Activated CD4-positive, alpha-beta T cell treated with anti-CD3 and anti-CD28 coated beads for 36 hours (primary cell): ENCODE measurements around the gene ABHD16B. TPM values are rescaled to one million over a fixed set of nuclear protein-coding genes. Genes with fewer than 3 reads are reported as not detected.
"Not testable (repeated sequence)": the region's sequence is repeated elsewhere in the genome, so short reads cannot be mapped to it uniquely, and the experiment has no call there.

Source experiments
- ATAC-seq: fragments of 200-7000 bp; cut with Tn5 transposase; one replicate; pipeline ENCODE4 v1.10.0; 2021; ENCODE audit warnings: mild to moderate bottlenecking, moderate library complexity
- CTCF ChIA-PET: fragments of 350-600 bp; sonication (Branson Sonifier 250); formaldehyde crosslinking; loops from one replicate; lab custom pipeline; 2021; ENCODE audit warnings: antibody characterized with exemption; lab: Charles Lee
- POLR2A ChIA-PET: fragments of 350-600 bp; sonication (Branson Sonifier 250); formaldehyde crosslinking; loops from one replicate; lab custom pipeline; 2021; ENCODE audit warnings: antibody characterized with exemption, inconsistent platforms; lab: Charles Lee
- DNase-seq: peaks from one replicate; pipeline ENCODE4 v3.0.0-alpha.2; 2020
- H3K27ac Mint-ChIP-seq: one replicate; pipeline ENCODE4 v1.8.0; 2021; ENCODE audit warnings: mixed read lengths
- H3K27me3 Mint-ChIP-seq: one replicate; pipeline ENCODE4 v1.8.0; 2021; ENCODE audit warnings: mixed read lengths
- H3K36me3 Mint-ChIP-seq: one replicate; pipeline ENCODE4 v1.8.0; 2021; ENCODE audit warnings: low read depth, mixed read lengths
- H3K4me1 Mint-ChIP-seq: one replicate; pipeline ENCODE4 v1.8.0; 2021; ENCODE audit warnings: mixed read lengths
- H3K4me3 Mint-ChIP-seq: one replicate; pipeline ENCODE4 v1.8.0; 2021; ENCODE audit warnings: mild to moderate bottlenecking, moderate library complexity, mixed read lengths
- H3K9me3 Mint-ChIP-seq: one replicate; pipeline ENCODE4 v1.8.0; 2021; ENCODE audit warnings: low read depth, mixed read lengths
- intact Hi-C, 2 experiments: fragments of 100-400 bp; cut with DNase I in 1 of 2; cut with micrococcal nuclease in 1 of 2; formaldehyde crosslinking; loops; one replicate each; pipeline versions ENCODE4 v1.14.2 to v1.15.1; 2022 to 2024; cut with DNase I, micrococcal nuclease
- total RNA-seq, 2 experiments: library from RNA; stranded (reverse); gene quantifications; one replicate each; pipeline ENCODE4 v1.2.3, GENCODE V29; 2021

Gene ABHD16B
- total RNA-seq, 2 experiments from 2014 or later = 0.11 to 0.16 TPM

- ATAC-seq (no peak), DNase-seq (no peak)
- Mint-ChIP-seq H3K36me3 (no peaks in the 10 kb centered on the region), H3K4me3 (no peak overlapping the region), H3K27me3 (peaks cover 29% of the 10 kb centered on the region), H3K9me3 (no peaks in the 10 kb centered on the region), H3K4me1 (peaks cover 16% of the 10 kb centered on the region), H3K27ac (no peak overlapping the region)
- CTCF ChIA-PET = interaction anchor here (0.5 kb wide), 1 partner anchor 211 kb away, joined by 3 read pairs; no protein-coding TSS in a partner anchor
- POLR2A ChIA-PET = no interaction called here
- intact Hi-C loops = no loop called here
Observed at GRCh38 chr20:63848003-63848911, 13.0 kb upstream of the ABHD16B start.

DNA sequence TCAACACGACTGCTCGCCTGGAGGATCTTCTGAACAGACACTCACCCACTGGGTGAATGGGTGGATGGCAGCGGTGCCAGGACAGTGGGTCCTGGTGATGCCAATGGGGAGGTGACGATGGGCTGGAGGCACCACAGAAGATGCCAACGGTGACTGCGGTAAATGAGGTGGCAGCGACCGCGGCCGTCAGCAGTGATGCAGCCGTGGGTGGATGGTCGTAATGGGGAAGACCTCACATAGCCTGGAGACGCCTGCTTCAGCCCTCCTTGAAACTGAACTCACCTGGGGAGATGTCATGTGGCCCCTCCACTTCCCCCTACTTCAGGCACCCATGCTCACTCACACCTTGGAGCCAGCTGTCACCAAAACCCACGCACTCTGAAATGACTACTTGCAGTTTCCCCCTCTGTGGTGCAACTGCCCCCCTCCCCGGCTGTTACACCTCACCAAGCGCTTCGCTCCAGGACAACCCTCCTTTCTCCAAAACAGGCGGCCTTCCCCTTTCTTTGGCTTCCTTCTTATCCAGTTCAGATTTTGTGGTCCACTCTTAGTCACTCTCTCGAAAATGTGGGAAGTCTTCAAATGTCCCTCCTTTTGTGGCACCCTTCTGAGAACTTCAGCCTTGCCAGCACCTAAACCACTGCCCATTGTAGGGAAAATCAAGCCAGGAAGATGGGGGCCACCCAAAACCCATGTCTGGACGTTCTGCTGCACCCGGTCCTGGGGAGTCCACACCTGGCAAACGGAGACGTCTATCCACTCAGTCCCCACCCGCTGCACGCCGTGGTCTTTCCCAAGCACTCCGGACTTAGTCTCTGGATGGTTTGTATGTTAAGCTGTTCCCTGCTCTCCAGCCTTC, 10.4 kb upstream of the ABHD16B start:
- intact Hi-C loops = loop anchor here in 1 of 2 experiments (1.0 kb wide), 1 partner anchor 22 kb away; no protein-coding TSS in a partner anchor
- Mint-ChIP-seq H3K4me1 (peaks cover 16% of the 10 kb centered on the region), H3K27ac (no peak overlapping the region), H3K36me3 (no peaks in the 10 kb centered on the region), H3K27me3 (peaks cover 15% of the 10 kb centered on the region), H3K4me3 (no peak overlapping the region), H3K9me3 (no peaks in the 10 kb centered on the region)
- ATAC-seq (peak; percentile 92), DNase-seq (peak; percentile 86)
- ChIA-PET POLR2A (no interaction called here), CTCF (interaction anchor here (1.0 kb wide), 1 partner anchor 13 kb away, joined by 3 read pairs; no protein-coding TSS in a partner anchor)

GRCh38 chr20:63851548-63851943, 9.8 kb upstream of the ABHD16B start:
- DNase-seq, H3K36me3 Mint-ChIP-seq, CTCF ChIA-PET, H3K9me3 Mint-ChIP-seq, H3K27ac Mint-ChIP-seq, ATAC-seq, H3K4me3 Mint-ChIP-seq, intact Hi-C loops, POLR2A ChIA-PET: not testable (repeated sequence)
- peaks cover 16% of the 10 kb centered on the region for H3K4me1 Mint-ChIP-seq
- H3K27me3 Mint-ChIP-seq = peaks cover 13% of the 10 kb centered on the region

GRCh38 chr20:63853733-63854068, 7.6 kb upstream of the ABHD16B start:
- ATAC-seq, H3K4me3 Mint-ChIP-seq, H3K9me3 Mint-ChIP-seq, DNase-seq, intact Hi-C loops, H3K27ac Mint-ChIP-seq, H3K36me3 Mint-ChIP-seq: not testable (repeated sequence)
- peaks cover 32% of the 10 kb centered on the region for H3K4me1 Mint-ChIP-seq
- CTCF ChIA-PET = interaction anchor here (1.1 kb wide), 1 partner anchor 12 kb away, joined by 3 read pairs; the partner anchor contains the start of gene TPD52L2
- POLR2A ChIA-PET = interaction anchor here (0.5 to 1.0 kb wide), 2 partner anchors 11 to 132 kb away, joined by 3 to 4 read pairs; partner anchors contain the start of gene TPD52L2
- peaks cover 13% of the 10 kb centered on the region for H3K27me3 Mint-ChIP-seq

DNA sequence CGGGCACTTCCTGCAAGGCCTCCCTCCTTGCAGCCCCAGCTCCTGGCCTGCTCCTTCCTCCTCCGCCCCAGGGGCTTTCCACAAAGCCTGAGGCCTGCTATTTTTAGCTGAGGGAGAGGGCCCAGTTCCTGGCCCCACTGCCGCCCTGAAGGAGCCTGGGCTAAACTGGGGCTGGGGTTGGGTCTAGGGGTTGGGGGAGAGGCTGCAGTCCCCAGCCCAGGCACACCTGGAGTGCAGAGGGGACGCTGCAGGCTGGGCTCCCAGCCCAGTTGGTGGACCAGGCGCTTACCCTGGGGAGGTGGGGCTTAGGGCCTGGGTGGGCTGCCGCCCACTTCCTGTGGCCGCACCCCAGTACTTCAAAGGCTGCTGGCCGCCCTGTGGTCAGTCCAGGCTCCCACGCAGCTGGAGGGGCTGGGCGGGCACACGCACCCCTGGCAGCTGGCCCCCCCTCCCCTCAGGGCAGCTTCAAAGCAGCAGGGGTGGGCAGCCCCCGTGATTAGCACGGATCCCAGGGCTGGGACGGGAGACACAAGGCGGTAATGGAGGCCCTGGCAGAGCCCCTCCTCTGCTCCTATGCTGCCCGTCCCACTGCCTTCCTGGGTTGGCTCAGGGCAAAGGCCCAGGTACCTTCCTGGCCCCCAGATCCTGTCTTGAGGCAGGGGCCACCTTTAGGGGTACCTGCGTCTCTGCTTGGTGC, 7.1 kb upstream of the ABHD16B start:
- no peak overlapping the region for H3K27ac Mint-ChIP-seq
- intact Hi-C loops = no loop called here
- H3K4me1 Mint-ChIP-seq = peaks cover 37% of the 10 kb centered on the region
- ATAC-seq (no peak), DNase-seq (no peak)
- ChIA-PET CTCF (interaction anchor here (1.1 kb wide), 1 partner anchor 11 kb away, joined by 3 read pairs; the partner anchor contains the start of gene TPD52L2), POLR2A (interaction anchor here (0.5 to 1.0 kb wide), 3 partner anchors 11 to 138 kb away, joined by 3 to 5 read pairs (median 4); partner anchors contain the start of gene TPD52L2)
- peaks cover 11% of the 10 kb centered on the region for H3K27me3 Mint-ChIP-seq
- H3K36me3 Mint-ChIP-seq = no peaks in the 10 kb centered on the region
- H3K9me3 Mint-ChIP-seq = no peaks in the 10 kb centered on the region
- no peak overlapping the region for H3K4me3 Mint-ChIP-seq

DNA sequence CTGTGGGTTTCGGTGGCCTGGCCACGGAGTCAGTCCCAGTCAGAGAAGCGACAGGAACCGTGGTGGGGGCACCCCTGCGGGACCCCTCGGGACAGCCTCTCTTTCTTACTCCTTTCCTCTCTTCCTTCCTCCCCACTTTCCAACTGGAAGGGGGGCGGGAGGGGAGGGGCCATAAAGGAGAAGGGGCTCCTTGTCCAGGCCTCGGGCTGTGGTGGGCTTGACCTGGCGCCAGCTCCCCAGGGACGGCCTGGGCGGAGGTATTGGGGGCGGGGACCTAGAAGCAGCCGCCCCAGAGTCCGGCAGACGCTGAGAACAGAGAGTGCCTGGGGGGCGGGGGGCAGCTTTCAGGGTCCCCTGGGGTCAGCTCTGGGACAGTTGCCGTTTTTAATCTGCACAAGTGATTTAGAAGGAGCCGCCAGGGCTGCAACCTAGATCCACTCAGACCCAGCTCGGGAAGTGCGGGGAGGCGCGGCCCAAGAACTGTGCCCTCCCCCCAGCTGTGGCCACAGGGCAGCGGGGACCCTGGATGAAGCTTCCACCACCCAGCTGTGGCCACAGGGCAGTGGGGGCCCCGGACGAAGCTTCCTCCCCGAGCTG, 6.4 kb upstream of the ABHD16B start:
- Mint-ChIP-seq H3K4me1 (peaks cover 41% of the 10 kb centered on the region), H3K4me3 (no peak overlapping the region), H3K36me3 (no peaks in the 10 kb centered on the region), H3K9me3 (no peaks in the 10 kb centered on the region), H3K27ac (no peak overlapping the region), H3K27me3 (peaks cover 11% of the 10 kb centered on the region)
- DNase-seq = no peak
- no peak for ATAC-seq
- CTCF ChIA-PET = no interaction called here
- POLR2A ChIA-PET = interaction anchor here (0.6 kb wide), 1 partner anchor 139 kb away, joined by 5 read pairs; no protein-coding TSS in a partner anchor
- intact Hi-C loops = no loop called here

DNA sequence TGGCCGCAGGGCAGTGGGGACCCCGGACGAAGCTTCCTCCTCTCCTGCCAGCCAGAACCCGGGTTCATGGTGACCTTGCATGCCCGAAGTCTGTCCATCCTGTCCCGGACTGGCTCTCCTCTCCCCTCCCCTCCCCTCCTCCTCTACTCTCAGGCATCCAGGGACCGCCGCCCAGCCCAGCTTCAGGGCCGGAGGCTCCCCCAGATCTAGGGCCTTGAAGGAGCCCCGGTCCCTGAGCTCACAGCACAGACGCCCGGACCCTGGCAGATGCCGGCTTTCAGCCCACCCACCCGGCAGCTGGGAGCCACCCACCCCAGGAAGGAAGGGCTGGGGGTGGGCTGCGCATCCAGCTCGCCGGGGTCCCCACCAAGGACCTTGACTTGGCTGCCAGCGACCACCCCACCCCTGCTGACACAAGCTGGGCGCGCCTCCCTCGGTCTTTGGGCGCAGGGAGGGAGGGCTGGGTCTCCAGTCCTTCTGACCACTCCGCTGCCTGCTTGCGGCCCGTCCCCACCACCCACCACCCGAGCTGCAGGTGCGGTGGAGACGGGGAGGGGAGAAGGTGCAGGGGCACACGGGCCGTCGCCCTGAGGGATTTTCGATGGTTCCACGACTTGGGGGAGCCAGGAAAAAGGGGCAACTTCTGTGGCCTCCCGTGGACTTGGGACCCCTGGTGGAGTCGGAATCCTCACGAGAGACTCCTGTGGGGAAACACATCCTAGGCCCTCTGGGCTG, 5.8 kb upstream of the ABHD16B start:
- peaks cover 1% of the 10 kb centered on the region for H3K36me3 Mint-ChIP-seq

GRCh38 chr20:63856098-63856511, 5.2 kb upstream of the ABHD16B start:
- H3K36me3 Mint-ChIP-seq = peaks cover 6% of the 10 kb centered on the region
- ATAC-seq (no peak), DNase-seq (no peak)
- H3K9me3 Mint-ChIP-seq = no peaks in the 10 kb centered on the region
- CTCF ChIA-PET = no interaction called here
- no peak overlapping the region for H3K4me3 Mint-ChIP-seq
- no peak overlapping the region for H3K27ac Mint-ChIP-seq
- POLR2A ChIA-PET = no interaction called here
- intact Hi-C loops = no loop called here
- H3K4me1 Mint-ChIP-seq = peaks cover 33% of the 10 kb centered on the region
- H3K27me3 Mint-ChIP-seq = peaks cover 4% of the 10 kb centered on the region

More for the DNA sequence above, 5.8 kb upstream of the ABHD16B start:
- Mint-ChIP-seq H3K9me3 (no peaks in the 10 kb centered on the region), H3K27ac (no peak overlapping the region), H3K4me1 (peaks cover 38% of the 10 kb centered on the region), H3K27me3 (peaks cover 9% of the 10 kb centered on the region), H3K4me3 (no peak overlapping the region)
- ATAC-seq (no peak), DNase-seq (no peak)
- POLR2A ChIA-PET = no interaction called here
- intact Hi-C loops = no loop called here
- CTCF ChIA-PET = no interaction called here

DNA sequence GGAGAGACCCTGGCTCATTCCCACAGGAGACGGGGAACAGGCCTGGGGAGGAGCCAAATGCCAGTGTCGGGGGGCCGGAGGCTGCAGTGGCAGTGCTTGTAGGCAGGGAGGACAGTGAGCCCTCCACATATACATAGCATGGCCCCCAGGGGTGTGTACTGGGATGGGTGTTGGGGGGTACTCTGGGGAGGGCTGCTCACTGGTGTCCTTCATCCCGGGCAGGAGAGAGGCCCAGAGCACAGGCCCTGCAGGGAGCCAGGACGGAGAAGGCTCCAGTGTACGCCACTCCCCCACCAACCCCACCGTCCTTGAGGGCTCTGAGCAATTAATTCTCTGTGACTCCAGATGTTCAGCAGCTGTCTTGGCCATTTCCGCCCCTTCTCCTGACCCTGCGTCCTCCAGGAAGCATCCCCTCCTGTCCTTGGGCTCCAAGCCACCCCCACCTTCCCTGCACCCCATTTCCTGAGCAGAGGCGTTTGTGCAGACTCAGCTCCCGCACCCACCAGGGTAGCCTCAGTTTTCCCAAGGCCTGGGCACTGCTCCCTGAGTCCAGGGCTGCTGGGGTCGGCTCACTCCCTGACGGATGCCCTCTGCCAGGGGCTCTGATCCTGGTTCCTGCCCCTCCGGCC, 3.4 kb upstream of the ABHD16B start:
- intact Hi-C loops = no loop called here
- CTCF ChIA-PET = interaction anchor here (0.6 kb wide), 1 partner anchor 90 kb away, joined by 4 read pairs; no protein-coding TSS in a partner anchor
- no peak for ATAC-seq
- Mint-ChIP-seq H3K9me3 (no peaks in the 10 kb centered on the region), H3K36me3 (peaks cover 10% of the 10 kb centered on the region), H3K4me1 (peaks cover 25% of the 10 kb centered on the region), H3K27ac (no peak overlapping the region), H3K4me3 (no peak overlapping the region), H3K27me3 (no peaks in the 10 kb centered on the region)
- DNase-seq = no peak
- POLR2A ChIA-PET = no interaction called here
